ENCODE measurements around the gene SYNE1.

DNA sequence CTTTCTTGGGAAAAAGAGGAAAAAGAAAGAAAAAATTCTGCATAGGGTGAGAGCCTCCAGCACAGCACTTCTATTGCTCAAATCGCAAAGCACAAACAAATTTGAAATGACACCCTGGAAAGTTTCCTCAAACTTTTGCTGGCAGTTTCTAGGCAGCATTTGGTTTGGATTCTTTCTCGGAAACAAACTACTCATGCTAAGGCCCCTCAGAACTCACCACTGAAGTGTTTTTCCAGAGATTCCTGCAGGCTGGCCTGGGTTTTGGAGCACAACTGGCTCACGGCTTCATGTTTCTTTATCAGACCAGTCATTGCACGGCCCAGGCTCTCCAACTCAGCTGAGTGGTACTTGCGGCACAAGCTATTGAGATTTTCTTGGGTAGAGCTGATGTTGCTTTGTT lies 237.8 kb downstream of the SYNE1 start:
- TF ChIP-seq CTCF (IDR thresholded peaks at IDR 0.05 in 8 of 11, conservative IDR thresholded peaks at IDR 0.05 in 3 of 11) (no peak), POLR2A (IDR thresholded peaks at IDR 0.05) (no peak)
